G401 (cell line): Measurements from ENCODE around the gene C1orf167. TPM values are rescaled to one million over a fixed set of nuclear protein-coding genes. Genes with fewer than 3 reads are reported as not detected.

Experiments
- DNase-seq: peaks from one replicate; pipeline ENCODE4 v3.0.0-alpha.2; 2015; ENCODE audit warnings: low spot score
- in situ Hi-C: cut with HindIII; loops from 2 replicates; pipeline ENCODE4 v1.10.0; 2016; ENCODE audit warnings: low sequenced_read_pairs, mixed read lengths
- total RNA-seq: library from RNA; depleted of rRNA; stranded (reverse); fragments of >200 nt; shearing (Covaris generic); gene quantifications from 2 replicates; pipeline ENCODE4 v1.2.3, GENCODE V29; 2014

Gene C1orf167
- total RNA-seq, 1 experiment from 2014 or later = not detected

GRCh38 chr1:11752359-11753088 lies 9.5 kb upstream of the C1orf167 start:
- no peak for DNase-seq
- in situ Hi-C loops = no loop called here

GRCh38 chr1:11753555-11754208 lies 8.3 kb upstream of the C1orf167 start:
- in situ Hi-C loops = no loop called here
- DNase-seq = no peak

- in situ Hi-C loops = no loop called here
- DNase-seq = no peak
These were observed 4.9 kb upstream of the C1orf167 start for GRCh38 chr1:11757047-11757446.

- in situ Hi-C loops = no loop called here
- DNase-seq = no peak
These were observed 2.2 kb upstream of the C1orf167 start for GRCh38 chr1:11759791-11760190.

- no peak for DNase-seq
- in situ Hi-C loops = no loop called here
These were observed 708 bp upstream of the C1orf167 start for GRCh38 chr1:11761285-11761684.

- DNase-seq = peak; percentile 21
- in situ Hi-C loops = no loop called here
These were observed 2.1 kb downstream of the C1orf167 start for GRCh38 chr1:11764115-11764514.

- DNase-seq = no peak
- in situ Hi-C loops = no loop called here
These were observed 2.5 kb downstream of the C1orf167 start for GRCh38 chr1:11764519-11764918.

- no peak for DNase-seq
- in situ Hi-C loops = no loop called here
These were observed 3.9 kb downstream of the C1orf167 start for GRCh38 chr1:11765661-11766428.

GRCh38 chr1:11766429-11766776 lies 4.4 kb downstream of the C1orf167 start:
- DNase-seq = no peak
- in situ Hi-C loops = no loop called here

GRCh38 chr1:11767922-11768704 lies 6.1 kb downstream of the C1orf167 start:
- in situ Hi-C loops = no loop called here
- no peak for DNase-seq

- no peak for DNase-seq
- in situ Hi-C loops = no loop called here
These were observed 6.8 kb downstream of the C1orf167 start for GRCh38 chr1:11768821-11769220.

- DNase-seq = no peak
These were observed 7.3 kb downstream of the C1orf167 start for GRCh38 chr1:11769274-11769673.

GRCh38 chr1:11770011-11770410 lies 8.0 kb downstream of the C1orf167 start:
- DNase-seq = no peak
- in situ Hi-C loops = no loop called here

More at GRCh38 chr1:11769274-11769673, 7.3 kb downstream of the C1orf167 start:
- in situ Hi-C loops = no loop called here

- in situ Hi-C loops = no loop called here
- no peak for DNase-seq
These were observed 9.6 kb downstream of the C1orf167 start for GRCh38 chr1:11771481-11772043.

- no peak for DNase-seq
- in situ Hi-C loops = no loop called here
These were observed 10.5 kb downstream of the C1orf167 start for GRCh38 chr1:11772458-11772857.

GRCh38 chr1:11774753-11775152 lies 12.8 kb downstream of the C1orf167 start:
- in situ Hi-C loops = no loop called here
- DNase-seq = no peak

- no peak for DNase-seq
- in situ Hi-C loops = no loop called here
These were observed 15.8 kb downstream of the C1orf167 start for GRCh38 chr1:11777658-11778322.

- no peak for DNase-seq
- in situ Hi-C loops = no loop called here
These were observed 16.3 kb downstream of the C1orf167 start for GRCh38 chr1:11778336-11778735.
